HG02973 (cell line): ENCODE measurements around the gene MED7.

Source experiments
- ATAC-seq: cut with Tn5 transposase; IDR thresholded peaks from one replicate; pipeline ENCODE4 v1.9.1; 2021; ENCODE audit warnings: moderate library complexity; ENCODE audit not compliant: unreplicated experiment

Gene MED7

DNA sequence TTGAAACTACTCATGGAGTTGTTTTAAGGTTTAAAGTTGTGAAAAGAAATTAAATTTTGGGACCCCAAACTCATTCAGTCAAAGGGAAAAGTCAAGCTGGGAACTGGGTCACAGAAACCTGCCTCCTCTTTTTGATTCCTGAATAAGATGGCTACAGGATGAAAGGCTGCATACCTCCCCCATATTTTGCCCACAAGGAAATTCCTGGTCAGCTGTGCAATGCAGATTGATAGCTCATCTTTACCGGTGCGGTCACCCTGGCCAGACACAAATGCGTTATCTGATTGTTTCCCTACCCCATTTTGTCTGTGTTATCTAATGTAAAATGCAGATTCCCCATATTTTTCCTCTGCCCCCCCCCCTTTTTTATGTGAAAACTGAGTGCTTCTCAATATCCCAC is 35.2 kb downstream of the MED7 start:
- no peak for ATAC-seq

DNA sequence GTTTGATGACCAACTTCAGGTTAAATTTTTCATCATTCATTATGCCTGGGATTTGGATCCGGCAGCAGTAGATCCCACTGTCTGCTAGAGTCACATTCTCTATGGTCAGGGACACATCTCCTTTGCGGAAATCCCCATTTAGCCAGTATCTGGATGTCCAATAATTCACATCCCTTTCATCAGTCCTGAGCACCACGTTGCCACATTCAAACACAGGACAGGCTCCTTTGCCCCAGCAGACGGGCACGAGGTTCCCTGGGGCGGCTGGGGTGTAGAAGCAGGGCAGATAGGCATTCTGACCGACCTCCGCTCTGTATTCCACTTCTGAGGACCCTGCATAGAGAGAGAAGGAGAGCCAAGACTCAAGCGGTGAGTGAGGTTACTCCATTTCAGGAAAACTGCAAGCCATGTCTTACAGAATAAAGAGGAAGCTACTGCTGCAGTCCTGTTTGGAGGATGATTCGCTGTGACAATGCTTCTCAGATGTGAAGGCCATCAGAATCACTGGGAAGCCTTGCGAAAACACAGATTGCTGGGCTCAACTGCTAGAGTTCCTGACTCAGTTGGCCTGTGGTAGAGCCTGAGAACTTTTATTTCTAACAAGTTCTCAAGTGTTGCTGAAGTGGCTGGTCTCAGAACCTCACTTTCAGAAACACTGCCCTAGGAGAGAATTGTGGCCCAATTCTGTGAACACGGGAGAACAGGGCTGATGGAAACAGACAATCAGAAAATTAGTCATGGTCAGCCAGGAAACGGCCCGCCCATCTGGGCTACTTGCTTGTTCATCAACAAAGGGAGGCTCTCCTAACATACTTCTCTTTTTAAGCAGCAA is 35.8 kb downstream of the MED7 start:
- no peak for ATAC-seq

DNA sequence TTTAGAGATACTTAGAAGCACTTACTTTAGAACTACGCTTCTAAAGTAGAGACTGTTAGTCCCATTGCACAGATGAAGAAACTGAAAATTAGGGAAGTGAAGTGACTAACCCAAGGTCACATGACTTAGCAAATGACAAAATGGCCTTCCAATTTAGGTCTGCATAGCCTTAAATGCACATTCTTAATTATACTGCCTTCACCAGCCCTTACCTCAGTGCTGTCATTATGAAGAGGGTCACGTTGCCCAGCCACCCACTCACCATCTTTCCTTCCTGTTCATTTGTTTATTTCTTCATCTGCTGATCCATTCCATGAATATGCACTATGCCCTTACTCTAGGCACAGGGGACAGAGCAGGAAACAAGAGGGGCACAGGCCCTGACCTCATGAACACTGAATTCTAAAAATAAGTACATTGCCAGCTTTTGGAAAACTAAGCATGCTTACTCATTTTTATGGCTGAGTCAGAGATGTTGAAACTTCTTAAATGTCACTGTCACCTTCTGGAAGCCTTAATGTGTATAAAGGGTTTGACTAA is 42.5 kb downstream of the MED7 start:
- no peak for ATAC-seq

DNA sequence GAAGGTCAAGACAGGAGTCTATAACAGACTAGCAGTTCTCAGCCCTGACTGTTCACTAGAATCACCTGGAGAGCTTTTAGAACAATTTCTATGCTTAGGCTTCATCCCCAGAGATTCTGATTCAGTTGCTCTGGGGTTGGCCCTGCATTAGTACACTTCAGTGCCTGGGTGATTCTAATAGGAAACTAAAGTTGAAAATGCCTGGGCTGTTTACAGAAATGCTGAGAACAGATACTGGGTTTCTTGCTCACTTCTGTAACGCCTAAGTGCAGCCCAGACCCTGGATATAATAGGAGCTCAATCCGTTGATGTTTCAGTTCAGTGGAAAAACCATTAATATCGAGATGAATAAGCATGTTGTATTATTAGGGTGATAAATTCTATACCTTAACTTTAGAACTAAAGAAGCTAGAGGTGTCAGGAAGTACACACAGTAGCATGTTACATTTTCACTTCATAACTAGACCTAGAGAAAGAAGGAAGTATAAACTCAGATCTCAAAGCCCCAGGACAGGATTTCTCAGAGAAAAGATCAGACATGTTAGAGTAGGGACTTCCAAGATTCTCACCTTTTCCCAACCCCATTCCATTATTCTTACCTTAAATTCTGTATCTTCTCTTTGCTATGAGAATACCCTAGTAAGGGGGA is 54.2 kb downstream of the MED7 start:
- peak; percentile 75 for ATAC-seq
